Ectodermal cell (in vitro differentiated cells): ENCODE results near the gene CFAP20DC. TPM values are rescaled to one million over a fixed set of nuclear protein-coding genes. Genes with fewer than 3 reads are reported as not detected.
"Not testable (repeated sequence)": the region's sequence is repeated elsewhere in the genome, so short reads cannot be mapped to it uniquely, and the experiment has no call there.

Source experiments
- H3K27ac ChIP-seq: 2 replicates; pipeline ENCODE4 v1.7.0; 2013; ENCODE audit warnings: mild to moderate bottlenecking, low read depth, low read length; ENCODE audit not compliant: insufficient read depth, poor library complexity, severe bottlenecking
- H3K27me3 ChIP-seq: 2 replicates; pipeline ENCODE4 v1.7.0; 2013; ENCODE audit warnings: mild to moderate bottlenecking, low read length; ENCODE audit not compliant: insufficient read depth, control insufficient read depth, poor library complexity, severe bottlenecking
- H3K36me3 ChIP-seq: one replicate; pipeline ENCODE4 v1.7.0; 2013; ENCODE audit warnings: low read length; ENCODE audit not compliant: control insufficient read depth, insufficient read depth
- H3K4me1 ChIP-seq: one replicate; pipeline ENCODE4 v1.7.0; 2013; ENCODE audit warnings: low read length; ENCODE audit not compliant: control insufficient read depth, insufficient read depth
- H3K4me3 ChIP-seq: 2 replicates; pipeline ENCODE4 v1.7.0; 2013; ENCODE audit warnings: low read depth, low read length, control low read depth; ENCODE audit not compliant: insufficient read depth
- H3K9me3 ChIP-seq: 2 replicates; pipeline ENCODE4 v1.7.0; 2013; ENCODE audit warnings: mild to moderate bottlenecking, low read length, moderate library complexity; ENCODE audit not compliant: control insufficient read depth
- WGBS, 2 experiments: methylation state at CpG; one replicate each; pipeline ENCODE4 v1.1.7; 2013; ENCODE audit warnings: missing lambda C conversion rate in 2 of 2; 5-methylcytosine and 5-hydroxymethylcytosine counted together
- polyA plus RNA-seq, 4 experiments: library from polyadenylated mRNA; stranded (reverse); fragments of 50-300 nt; gene quantifications; one replicate each; pipeline ENCODE4 v1.2.3, GENCODE V29; 2013

The CFAP20DC gene
- polyA plus RNA-seq (2013, experiment 1 of 4), result 9.5 TPM
- polyA plus RNA-seq (2013, experiment 2 of 4), result 8.3 TPM
- polyA plus RNA-seq (2013, experiment 3 of 4), result 8.4 TPM
- polyA plus RNA-seq (2013, experiment 4 of 4), result 9.1 TPM

- peak within 1 kb of the TSS; percentile 60 for H3K4me3 ChIP-seq
- H3K36me3 ChIP-seq, result no peaks in the 10 kb centered on the region
- H3K4me1 ChIP-seq, result peaks cover 10% of the 10 kb centered on the region
- peak within 1 kb of the TSS; percentile 65 for H3K27ac ChIP-seq
- no peaks in the 10 kb centered on the region for H3K27me3 ChIP-seq
- H3K9me3 ChIP-seq, result no peaks in the 10 kb centered on the region
- WGBS, 2 experiments, result 2% methylated on average over 60 of the region's 60 CpGs
Observed at GRCh38 chr3:59049671-59050331, at the start of gene CFAP20DC. TSS of gene CFAP20DC (minus strand) at chr3:59050025. CDS start at chr3:59049631, 394 bp downstream.

DNA sequence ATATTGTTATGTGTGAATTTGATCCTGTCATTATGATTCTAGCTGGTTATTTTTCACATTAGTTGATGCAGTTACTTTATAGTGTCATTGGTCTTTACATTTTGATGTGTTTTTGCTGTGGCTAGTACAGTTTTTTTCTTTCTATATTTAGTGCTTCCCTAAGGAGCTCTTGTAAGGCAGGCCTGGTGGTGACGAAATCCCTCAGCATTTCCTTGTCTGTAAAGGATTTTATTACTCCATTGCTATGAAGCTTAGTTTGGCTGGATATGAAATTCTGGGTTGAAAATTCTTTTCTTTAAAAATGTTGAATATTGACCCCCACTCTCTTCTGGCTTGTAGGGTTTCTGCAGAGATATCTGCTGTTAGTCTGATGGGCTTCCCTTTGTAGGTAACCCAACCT lies 48.7 kb upstream of the CFAP20DC start:
- not testable (repeated sequence) for H3K27me3 ChIP-seq, H3K27ac ChIP-seq, H3K4me1 ChIP-seq, H3K9me3 ChIP-seq, H3K36me3 ChIP-seq, H3K4me3 ChIP-seq
- WGBS, 2 experiments, result 75 to 76% methylated on average over 1 of the region's 1 CpG

- 97 to 98% methylated on average over 3 of the region's 3 CpGs for WGBS, 2 experiments
- H3K4me1 ChIP-seq, result no peaks in the 10 kb centered on the region
- peaks cover 6% of the 10 kb centered on the region for H3K27me3 ChIP-seq
- H3K36me3 ChIP-seq, result no peaks in the 10 kb centered on the region
- no peaks in the 10 kb centered on the region for H3K9me3 ChIP-seq
- no peak overlapping the region for H3K4me3 ChIP-seq
- H3K27ac ChIP-seq, result no peak overlapping the region
Observed at GRCh38 chr3:59094446-59094845, 44.6 kb upstream of the CFAP20DC start.

GRCh38 chr3:59093521-59093920 lies 43.7 kb upstream of the CFAP20DC start:
- Histone ChIP-seq H3K9me3 (no peaks in the 10 kb centered on the region), H3K27ac (no peak overlapping the region), H3K4me3 (no peak overlapping the region), H3K4me1 (no peaks in the 10 kb centered on the region), H3K27me3 (peaks cover 6% of the 10 kb centered on the region), H3K36me3 (no peaks in the 10 kb centered on the region)
- 28 to 37% methylated on average over 1 of the region's 1 CpG for WGBS, 2 experiments

DNA sequence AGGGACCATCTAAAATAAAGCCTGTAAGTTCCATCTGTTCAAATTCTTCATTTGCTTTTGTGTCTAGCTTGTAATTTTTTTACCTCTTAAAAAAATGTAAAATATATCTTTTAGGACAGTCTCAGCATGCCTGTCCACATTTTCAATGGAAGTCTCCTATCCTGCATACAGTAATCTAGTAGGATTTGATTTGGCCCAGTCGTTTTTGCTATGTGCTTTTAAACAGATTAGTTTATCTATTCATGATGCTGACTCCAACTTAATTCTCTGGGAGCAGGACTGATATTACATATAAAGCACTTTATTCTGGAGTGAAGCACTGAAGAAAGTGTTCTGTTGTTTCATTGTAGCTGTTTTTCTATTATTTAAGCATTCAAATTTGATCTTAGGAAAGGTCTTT lies 38.9 kb upstream of the CFAP20DC start:
- no peaks in the 10 kb centered on the region for H3K4me1 ChIP-seq
- H3K27me3 ChIP-seq, result no peaks in the 10 kb centered on the region
- WGBS, 2 experiments, result 94% methylated on average over 1 of the region's 1 CpG; no CpG with 5 or more reads in 1 of the 2 experiments
- no peaks in the 10 kb centered on the region for H3K36me3 ChIP-seq
- H3K9me3 ChIP-seq, result no peaks in the 10 kb centered on the region
- H3K4me3 ChIP-seq, result no peak overlapping the region
- no peak overlapping the region for H3K27ac ChIP-seq

DNA sequence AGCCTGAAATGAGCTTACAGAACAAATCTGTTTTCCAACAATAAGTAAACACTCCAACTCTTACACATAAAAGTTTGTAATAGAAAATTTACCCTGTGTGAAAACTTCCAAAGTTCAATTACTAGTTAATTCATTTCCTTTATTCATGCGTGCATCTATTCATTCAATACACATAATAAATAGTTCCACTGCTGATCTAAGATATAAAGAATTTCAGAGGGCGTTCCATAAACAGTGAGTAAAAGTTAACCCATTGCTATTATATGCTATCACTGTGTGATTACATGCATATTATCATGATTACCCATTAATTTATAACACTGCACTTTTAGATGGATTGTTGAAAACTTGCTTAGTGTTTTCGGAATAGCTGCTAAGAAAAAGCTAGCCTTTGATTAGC lies 36.2 kb upstream of the CFAP20DC start:
- Histone ChIP-seq H3K9me3 (no peaks in the 10 kb centered on the region), H3K4me1 (no peaks in the 10 kb centered on the region), H3K4me3 (no peak overlapping the region)

GRCh38 chr3:59084583-59084982 lies 34.8 kb upstream of the CFAP20DC start:
- no peak overlapping the region for H3K27ac ChIP-seq

More for the DNA sequence above, 36.2 kb upstream of the CFAP20DC start:
- Histone ChIP-seq H3K27me3 (no peaks in the 10 kb centered on the region), H3K36me3 (no peaks in the 10 kb centered on the region), H3K27ac (no peak overlapping the region)
- 92 to 93% methylated on average over 2 of the region's 3 CpGs for WGBS, 2 experiments

DNA sequence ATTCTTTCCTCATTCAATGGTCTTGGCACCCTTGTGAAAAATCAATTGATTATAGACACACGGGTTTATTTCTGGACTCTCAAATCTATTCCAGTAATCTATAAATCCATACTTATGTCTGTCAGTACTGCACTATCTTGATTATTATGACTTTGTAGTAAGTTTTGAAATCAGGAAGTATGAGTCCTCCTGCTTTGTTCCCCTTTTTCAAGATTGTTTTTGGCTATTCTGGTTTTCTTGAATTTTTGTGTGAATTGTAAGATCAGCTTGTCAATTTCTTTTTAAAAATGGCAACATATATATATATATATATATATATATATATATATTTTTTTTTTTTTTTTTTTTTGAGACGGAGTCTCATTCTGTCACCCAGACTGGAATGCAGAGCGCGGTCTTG lies 32.3 kb upstream of the CFAP20DC start:
- no peak overlapping the region for H3K27ac ChIP-seq
- no peaks in the 10 kb centered on the region for H3K36me3 ChIP-seq
- H3K4me1 ChIP-seq, result no peaks in the 10 kb centered on the region
- H3K27me3 ChIP-seq, result no peaks in the 10 kb centered on the region
- H3K4me3 ChIP-seq, result no peak overlapping the region
- no peaks in the 10 kb centered on the region for H3K9me3 ChIP-seq
- WGBS, 2 experiments, result 89 to 96% methylated on average over 4 of the region's 4 CpGs

More at GRCh38 chr3:59084583-59084982, 34.8 kb upstream of the CFAP20DC start:
- Histone ChIP-seq H3K9me3 (no peaks in the 10 kb centered on the region), H3K36me3 (no peaks in the 10 kb centered on the region), H3K4me1 (no peaks in the 10 kb centered on the region), H3K27me3 (no peaks in the 10 kb centered on the region), H3K4me3 (no peak overlapping the region)
- 100% methylated on average over 1 of the region's 1 CpG for WGBS, 2 experiments

GRCh38 chr3:59081071-59081470 lies 31.2 kb upstream of the CFAP20DC start:
- Histone ChIP-seq H3K4me3 (no peak overlapping the region), H3K36me3 (no peaks in the 10 kb centered on the region)
- 89 to 97% methylated on average over 2 of the region's 2 CpGs for WGBS, 2 experiments

GRCh38 chr3:59079962-59080361 lies 30.1 kb upstream of the CFAP20DC start:
- Histone ChIP-seq H3K27ac (no peak overlapping the region), H3K9me3 (no peaks in the 10 kb centered on the region), H3K4me3 (no peak overlapping the region), H3K36me3 (no peaks in the 10 kb centered on the region), H3K27me3 (no peaks in the 10 kb centered on the region), H3K4me1 (no peaks in the 10 kb centered on the region)
- WGBS, 2 experiments, result 86 to 91% methylated on average over 1 of the region's 1 CpG

More at GRCh38 chr3:59081071-59081470, 31.2 kb upstream of the CFAP20DC start:
- no peak overlapping the region for H3K27ac ChIP-seq
- no peaks in the 10 kb centered on the region for H3K27me3 ChIP-seq
- no peaks in the 10 kb centered on the region for H3K9me3 ChIP-seq
- H3K4me1 ChIP-seq, result no peaks in the 10 kb centered on the region
